Measurements from ENCODE around the gene EFCAB11. TPM values are rescaled to one million over a fixed set of nuclear protein-coding genes. Genes with fewer than 3 reads are reported as not detected.

EFCAB11 gene
- total and polyA plus RNA-seq, 11 donors: 0.79 to 4.6 (median 3.3) TPM

GRCh38 chr14:89977668-89978067 is 23.1 kb upstream of the EFCAB11 start:
- Histone ChIP-seq H3K4me1 (no peaks in the 10 kb centered on the region), H3K27me3 (no peaks in the 10 kb centered on the region), H3K36me3 (peaks cover 0 to 81% (median 19%) of the 10 kb centered on the region in 9 donors), H3K9me3 (no peaks in the 10 kb centered on the region), H3K27ac (no peak overlapping the region), H3K4me3 (no peak overlapping the region)
- intact Hi-C loops (cut with DNase I): loop anchor here in 1 of 10 donors (10.0 kb wide), 1 partner anchor 87 kb away; the partner anchor contains the start of gene KCNK13
- WGBS, 4 donors: 92 to 94% (median 93%) methylated on average over 4 of the region's 4 CpGs
- DNase-seq (no peak), ATAC-seq (no peak)
- TF ChIP-seq POLR2A (IDR thresholded peaks at IDR 0.05) (no peak), CTCF (IDR thresholded peaks at IDR 0.05) (no peak)

GRCh38 chr14:89973234-89973823 is 18.8 kb upstream of the EFCAB11 start:
- H3K9me3 ChIP-seq: no peaks in the 10 kb centered on the region
- no peak overlapping the region for H3K27ac ChIP-seq
- intact Hi-C loops (cut with DNase I): loop anchor here in 9 of 10 donors (1.0 to 10.0 kb wide), 6 partner anchors 89 to 264 kb away; partner anchors contain the start of gene KCNK13 (in 2 of the 9)
- DNase-seq (peak; percentile 27 to 73 (median 68)), ATAC-seq (peak in 3 of 4 donors; percentile 87 to 88 (median 87))
- TF ChIP-seq POLR2A (IDR thresholded peaks at IDR 0.05): no peak
- peak; percentile 71 to 92 (median 82) for TF ChIP-seq CTCF (IDR thresholded peaks at IDR 0.05)
- no peak overlapping the region for H3K4me3 ChIP-seq
- H3K4me1 ChIP-seq: no peaks in the 10 kb centered on the region
- peaks cover 0 to 76% (median 21%) of the 10 kb centered on the region in 9 donors for H3K36me3 ChIP-seq
- 54 to 62% (median 56%) methylated on average over 7 of the region's 7 CpGs for WGBS, 4 donors
- H3K27me3 ChIP-seq: no peaks in the 10 kb centered on the region

GRCh38 chr14:89965839-89966238 is 11.3 kb upstream of the EFCAB11 start:
- intact Hi-C loops (cut with DNase I): no loop called here
- H3K27ac ChIP-seq: no peak overlapping the region
- ATAC-seq (no peak), DNase-seq (no peak)
- TF ChIP-seq CTCF (IDR thresholded peaks at IDR 0.05) (no peak), POLR2A (IDR thresholded peaks at IDR 0.05) (no peak)
- H3K9me3 ChIP-seq: no peaks in the 10 kb centered on the region
- H3K4me1 ChIP-seq: no peaks in the 10 kb centered on the region
- peaks cover 0 to 70% (median 29%) of the 10 kb centered on the region in 9 donors for H3K36me3 ChIP-seq
- H3K4me3 ChIP-seq: no peak overlapping the region
- no peaks in the 10 kb centered on the region for H3K27me3 ChIP-seq
- WGBS, 4 donors: 93 to 100% (median 98%) methylated on average over 1 of the region's 1 CpG

- intact Hi-C loops (cut with DNase I): no loop called here
- WGBS, 4 donors: 90 to 95% (median 93%) methylated on average over 10 of the region's 10 CpGs
- H3K36me3 ChIP-seq: peaks cover 0 to 51% (median 21%) of the 10 kb centered on the region in 9 donors
- H3K4me3 ChIP-seq: no peak overlapping the region
- DNase-seq (no peak), ATAC-seq (no peak)
- H3K4me1 ChIP-seq: peaks cover 0 to 7% (median 0%) of the 10 kb centered on the region in 12 donors
- TF ChIP-seq POLR2A (IDR thresholded peaks at IDR 0.05) (no peak), CTCF (IDR thresholded peaks at IDR 0.05) (no peak)
- no peak overlapping the region for H3K27ac ChIP-seq
- H3K27me3 ChIP-seq: no peaks in the 10 kb centered on the region
- H3K9me3 ChIP-seq: no peaks in the 10 kb centered on the region
Measured at GRCh38 chr14:89963288-89963978, 8.9 kb upstream of the EFCAB11 start.
